ENCODE data around the gene PRKAG2.

GRCh38 chr7:151905766-151906165, 28.9 kb upstream of the PRKAG2 start:
- TF ChIP-seq EZH2 (IDR thresholded peaks at IDR 0.05; ENCODE audit: insufficient read depth, poor library complexity, severe bottlenecking), result no peak
- TF ChIP-seq EZH2phosphoT487 (IDR thresholded peaks at IDR 0.05; ENCODE audit: insufficient read depth, low read depth), result no peak
